ENCODE data around the gene NBEA. TPM values are rescaled to one million over a fixed set of nuclear protein-coding genes. Genes with fewer than 3 reads are reported as not detected.

Gene NBEA
- total RNA-seq, 6 experiments from 2014 or later = 5.6 to 9.6 (median 6.9) TPM

- Mint-ChIP-seq H3K9me3 (no peaks in the 10 kb centered on the region), H3K27me3 (ENCODE audit: insufficient read depth) (no peaks in the 10 kb centered on the region), H3K4me1 (ENCODE audit: low read depth) (peaks cover 54% of the 10 kb centered on the region), H3K36me3 (ENCODE audit: low read depth) (no peaks in the 10 kb centered on the region), H3K27ac (peak overlapping the region; percentile 42), H3K4me3 (peak overlapping the region; percentile 48)
- peak; percentile 99 for TF ChIP-seq CTCF (IDR thresholded peaks at IDR 0.05)
- peak; percentile 36 for DNase-seq
Observed at GRCh38 chr13:35720690-35721554, 778.9 kb downstream of the NBEA start.

Measured in HFFc6 (cell line).